Measurements from ENCODE around the gene EFHD1. TPM values are rescaled to one million over a fixed set of nuclear protein-coding genes. Genes with fewer than 3 reads are reported as not detected.
"Not testable (repeated sequence)": the region's sequence is repeated elsewhere in the genome, so short reads cannot be mapped to it uniquely, and the experiment has no call there.

EFHD1 gene
- polyA plus RNA-seq, 3 donors: 55.8 to 90.4 (median 85.6) TPM

- no peak for DNase-seq (ENCODE audit: low read depth in 3 of 3, low spot score in 2 of 3)
Measured at GRCh38 chr2:232615339-232615738, 18.1 kb upstream of the EFHD1 start.

- no peak for DNase-seq (ENCODE audit: low read depth in 3 of 3, low spot score in 2 of 3)
Measured at GRCh38 chr2:232621186-232621585, 12.2 kb upstream of the EFHD1 start.

- DNase-seq (ENCODE audit: low read depth in 3 of 3, low spot score in 2 of 3): no peak
Measured at GRCh38 chr2:232622563-232622962, 10.8 kb upstream of the EFHD1 start.

GRCh38 chr2:232623768-232624765 is 9.3 kb upstream of the EFHD1 start:
- DNase-seq (ENCODE audit: low read depth in 3 of 3, low spot score in 2 of 3): no peak

- no peak for DNase-seq (ENCODE audit: low read depth in 3 of 3, low spot score in 2 of 3)
Measured at GRCh38 chr2:232626584-232626983, 6.8 kb upstream of the EFHD1 start.

- DNase-seq (ENCODE audit: low read depth in 3 of 3, low spot score in 2 of 3): no peak
Measured at GRCh38 chr2:232628466-232629128, 4.8 kb upstream of the EFHD1 start.

GRCh38 chr2:232629129-232629475 is 4.3 kb upstream of the EFHD1 start:
- no peak for DNase-seq (ENCODE audit: low read depth in 3 of 3, low spot score in 2 of 3)

- DNase-seq (ENCODE audit: low read depth in 3 of 3, low spot score in 2 of 3): no peak
Measured at GRCh38 chr2:232632229-232632903, 1.0 kb upstream of the EFHD1 start.

GRCh38 chr2:232632904-232633412 is 446 bp upstream of the EFHD1 start:
- DNase-seq (ENCODE audit: low read depth in 3 of 3, low spot score in 2 of 3): no peak

GRCh38 chr2:232634206-232635150 is 1.1 kb downstream of the EFHD1 start:
- DNase-seq (ENCODE audit: low read depth in 3 of 3, low spot score in 2 of 3): no peak

GRCh38 chr2:232635376-232635775 is 2.0 kb downstream of the EFHD1 start:
- not testable (repeated sequence) for DNase-seq (ENCODE audit: low read depth in 3 of 3, low spot score in 2 of 3)

- DNase-seq (ENCODE audit: low read depth in 3 of 3, low spot score in 2 of 3): no peak
Measured at GRCh38 chr2:232635820-232636219, 2.4 kb downstream of the EFHD1 start.

- DNase-seq (ENCODE audit: low read depth in 3 of 3, low spot score in 2 of 3): no peak
Measured at GRCh38 chr2:232636788-232637420, 3.5 kb downstream of the EFHD1 start.

GRCh38 chr2:232637866-232638583 is 4.6 kb downstream of the EFHD1 start:
- DNase-seq (ENCODE audit: low read depth in 3 of 3, low spot score in 2 of 3): no peak

GRCh38 chr2:232641153-232641848 is 7.9 kb downstream of the EFHD1 start:
- DNase-seq (ENCODE audit: low read depth in 3 of 3, low spot score in 2 of 3): no peak

- no peak for DNase-seq (ENCODE audit: low read depth in 3 of 3, low spot score in 2 of 3)
Measured at GRCh38 chr2:232643147-232643425, 9.7 kb downstream of the EFHD1 start.

- DNase-seq (ENCODE audit: low read depth in 3 of 3, low spot score in 2 of 3): no peak
Measured at GRCh38 chr2:232643813-232644347, 10.5 kb downstream of the EFHD1 start.

- no peak for DNase-seq (ENCODE audit: low read depth in 3 of 3, low spot score in 2 of 3)
Measured at GRCh38 chr2:232645061-232645460, 11.7 kb downstream of the EFHD1 start.

All from right renal cortex interstitium (tissue), 3 donors.